Stimulated activated CD8-positive, alpha-beta memory T cell treated with anti-CD3 and anti-CD28 coated beads, Interleukin-15, amount 100 ng/mL, for 24 hours (primary cell): ENCODE data around the gene KRTAP5-5.
"Not testable (repeated sequence)": the region's sequence is repeated elsewhere in the genome, so short reads cannot be mapped to it uniquely, and the experiment has no call there.

Experiments
- DNase-seq: peaks from one replicate; pipeline ENCODE4 v3.0.0-alpha.2; 2020; ENCODE audit warnings: low read depth

KRTAP5-5 gene, protein sequence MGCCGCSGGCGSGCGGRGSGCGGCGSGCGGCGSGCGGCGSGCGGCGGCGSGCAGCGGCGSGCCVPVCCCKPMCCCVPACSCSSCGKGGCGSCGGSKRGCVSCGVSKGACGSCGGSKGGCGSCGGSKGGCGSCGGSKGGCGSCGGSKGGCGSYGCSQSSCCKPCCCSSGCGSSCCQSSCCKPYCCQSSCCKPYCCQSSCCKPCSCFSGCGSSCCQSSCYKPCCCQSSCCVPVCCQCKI

DNA sequence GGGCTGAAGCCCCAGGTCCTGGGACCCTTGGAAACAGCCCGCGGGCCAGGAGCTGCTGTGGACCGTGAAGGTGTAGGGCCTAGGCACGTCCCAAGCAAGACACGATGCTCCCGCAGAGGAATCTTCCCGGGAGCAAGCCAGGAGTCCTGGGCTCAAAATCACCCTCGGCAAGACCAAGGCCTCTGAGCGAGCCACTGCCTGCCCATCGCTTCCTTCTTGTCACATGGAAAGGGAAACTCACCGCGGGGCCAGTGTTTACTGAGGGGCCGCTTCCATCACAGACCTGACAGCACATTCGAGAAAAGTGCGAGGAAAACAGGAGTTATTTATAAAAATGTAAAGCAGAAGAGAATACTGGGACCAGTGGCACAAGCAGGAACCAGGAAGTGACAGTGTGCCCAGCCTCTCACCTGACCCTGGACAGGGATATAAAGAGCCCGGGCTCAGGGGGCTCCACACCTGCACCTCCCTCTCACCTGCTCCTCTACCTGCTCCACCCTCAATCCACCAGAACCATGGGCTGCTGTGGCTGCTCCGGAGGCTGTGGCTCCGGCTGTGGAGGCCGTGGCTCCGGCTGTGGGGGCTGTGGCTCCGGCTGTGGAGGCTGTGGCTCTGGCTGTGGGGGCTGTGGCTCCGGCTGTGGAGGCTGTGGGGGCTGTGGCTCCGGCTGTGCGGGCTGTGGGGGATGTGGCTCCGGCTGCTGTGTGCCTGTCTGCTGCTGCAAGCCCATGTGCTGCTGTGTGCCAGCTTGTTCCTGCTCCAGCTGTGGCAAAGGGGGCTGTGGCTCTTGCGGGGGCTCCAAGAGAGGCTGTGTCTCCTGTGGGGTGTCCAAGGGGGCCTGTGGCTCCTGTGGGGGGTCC lies at the start of gene KRTAP5-5:
TSS of gene KRTAP5-5 (plus strand) at position 450 of the 860 bp plus-strand sequence. CDS start at position 516, 66 bp downstream.
- DNase-seq, result no peak

GRCh38 chr11:1581976-1582375 lies 47.6 kb upstream of the KRTAP5-5 start:
- DNase-seq, result no peak

- not testable (repeated sequence) for DNase-seq
Measured at GRCh38 chr11:1582909-1583308, 46.7 kb upstream of the KRTAP5-5 start.

GRCh38 chr11:1584661-1585370 lies 44.8 kb upstream of the KRTAP5-5 start, which contains the start of gene KRTAP5-1:
Gene KRTAP5-1, minus strand, starts transcription at chr11:1585283. Its CDS starts 34 bp downstream, at chr11:1585249.
- DNase-seq, result not testable (repeated sequence)

DNA sequence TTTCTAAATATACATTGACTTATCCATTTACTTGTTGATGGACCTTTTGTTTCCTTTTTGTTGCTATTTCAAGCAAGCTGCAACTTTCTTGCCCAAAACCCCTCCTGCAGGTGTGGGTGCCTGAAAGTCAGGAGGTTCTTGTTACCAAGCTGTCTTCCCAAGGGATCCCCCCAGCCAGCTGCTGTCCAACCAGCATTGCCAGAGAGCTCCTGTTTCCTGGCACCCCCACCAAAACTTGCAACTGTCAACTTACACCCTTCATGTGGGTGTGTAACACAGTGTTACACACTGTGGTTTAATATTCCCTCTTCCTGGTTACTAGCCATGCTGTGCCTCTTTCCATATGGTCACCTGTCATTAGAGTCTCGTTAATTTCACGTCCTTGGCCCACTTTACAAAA lies 42.9 kb upstream of the KRTAP5-5 start:
- DNase-seq, result no peak

- DNase-seq, result not testable (repeated sequence)
Measured at GRCh38 chr11:1589191-1589963, 40.2 kb upstream of the KRTAP5-5 start.

- no peak for DNase-seq
Measured at GRCh38 chr11:1589996-1590395, 39.6 kb upstream of the KRTAP5-5 start.

DNA sequence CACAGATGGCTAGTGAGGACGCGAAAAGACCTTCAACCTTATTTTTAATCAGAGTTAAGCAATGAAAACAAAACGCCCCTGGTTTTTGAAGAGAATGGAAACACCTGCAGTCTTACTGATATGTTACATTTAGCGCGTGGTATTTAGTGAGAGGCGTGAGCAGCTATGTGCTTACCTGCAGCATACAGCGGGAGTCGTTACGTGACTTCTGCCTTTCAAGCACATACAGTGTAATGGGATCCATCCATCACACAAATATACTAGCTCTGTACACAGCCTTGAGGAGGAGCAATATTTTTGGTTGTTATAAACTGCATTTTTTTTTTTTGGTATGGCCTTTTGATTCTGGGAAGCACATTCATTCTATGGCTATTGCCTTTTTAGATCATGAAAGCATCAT lies 36.9 kb upstream of the KRTAP5-5 start:
- no peak for DNase-seq

DNA sequence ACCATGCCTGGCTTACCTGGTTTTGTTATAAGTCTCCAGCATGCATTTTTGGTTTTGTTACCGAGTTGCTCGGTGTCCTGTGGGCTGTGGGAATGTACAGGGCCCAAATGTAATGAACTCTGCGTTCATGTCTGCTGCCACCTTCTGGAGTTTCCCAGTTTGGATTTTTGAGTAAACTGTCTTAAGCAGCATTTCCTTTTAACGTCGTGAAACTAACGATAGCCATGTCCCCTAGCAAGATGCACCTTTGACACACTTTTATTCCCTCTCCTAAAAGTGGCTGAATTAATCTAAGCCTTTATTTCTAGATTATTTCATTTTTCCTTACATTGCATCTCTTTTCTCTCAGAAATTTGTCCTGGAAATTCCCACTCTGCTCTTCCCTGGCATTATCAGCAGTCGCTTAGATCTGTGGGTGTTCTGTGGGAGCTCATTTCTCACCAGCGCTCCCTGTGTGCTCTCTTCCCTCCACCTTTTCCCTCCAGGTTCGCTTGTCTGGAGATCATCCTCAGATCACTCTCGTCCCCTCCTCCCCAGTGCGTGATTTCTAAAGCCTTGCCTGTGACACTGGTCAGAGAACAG lies 33.5 kb upstream of the KRTAP5-5 start:
- not testable (repeated sequence) for DNase-seq

- DNase-seq, result not testable (repeated sequence)
Measured at GRCh38 chr11:1596576-1597121, 32.9 kb upstream of the KRTAP5-5 start.

DNA sequence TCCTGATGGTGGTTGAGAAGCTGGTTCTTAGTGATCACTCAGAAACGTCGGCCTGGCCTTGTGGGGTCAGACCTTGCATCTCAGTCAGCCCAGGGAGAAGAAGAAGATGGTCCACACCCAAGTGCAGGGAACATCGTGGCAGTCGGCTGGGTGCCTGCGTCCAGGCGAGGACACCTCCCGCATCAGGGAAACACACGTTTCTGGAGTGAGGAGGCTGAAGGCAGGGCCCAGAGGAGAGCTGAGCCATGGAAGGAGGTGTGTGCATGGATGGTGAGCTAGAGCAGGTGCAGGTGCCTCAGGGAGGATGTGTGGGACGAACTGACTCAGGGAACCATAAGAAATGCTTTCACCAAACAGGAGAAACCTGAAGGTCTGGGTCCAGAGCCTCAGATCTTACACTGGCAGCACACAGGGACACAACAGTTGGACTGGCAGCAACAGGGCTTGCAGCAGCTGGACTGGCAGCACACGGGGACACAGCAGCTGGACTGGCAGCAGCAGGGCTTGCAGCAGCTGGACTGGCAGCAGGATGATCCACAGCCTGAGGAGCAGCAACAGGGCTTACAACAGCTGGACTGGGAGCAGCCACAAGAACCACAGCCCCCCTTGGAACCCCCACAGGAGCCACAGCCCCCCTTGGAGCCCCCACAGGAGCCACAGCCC lies 32.1 kb upstream of the KRTAP5-5 start:
- DNase-seq, result no peak

DNA sequence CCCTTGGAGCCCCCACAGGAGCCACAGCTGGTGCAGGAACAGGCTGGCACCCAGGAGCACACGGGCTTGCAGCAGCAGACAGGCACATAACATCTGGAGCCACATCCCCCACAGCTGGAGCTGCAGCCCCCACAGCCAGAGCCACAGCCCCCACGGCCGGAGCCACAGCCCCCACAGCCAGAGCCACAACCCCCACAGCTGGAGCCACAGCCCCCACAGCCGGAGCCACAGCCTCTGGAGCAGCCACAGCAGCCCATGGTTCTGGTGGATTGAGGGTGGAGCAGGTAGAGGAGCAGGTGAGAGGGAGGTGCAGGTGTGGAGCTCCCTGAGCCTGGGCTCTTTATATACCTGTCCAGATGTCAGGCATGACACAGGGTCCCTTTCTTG lies 31.6 kb upstream of the KRTAP5-5 start, which contains the start of gene KRTAP5-2:
TSS of gene KRTAP5-2 (minus strand) at position 301 of the 387 bp plus-strand sequence. CDS start at position 257, 44 bp downstream.
- no peak for DNase-seq

- DNase-seq, result not testable (repeated sequence)
Measured at GRCh38 chr11:1598406-1598805, 31.2 kb upstream of the KRTAP5-5 start.

DNA sequence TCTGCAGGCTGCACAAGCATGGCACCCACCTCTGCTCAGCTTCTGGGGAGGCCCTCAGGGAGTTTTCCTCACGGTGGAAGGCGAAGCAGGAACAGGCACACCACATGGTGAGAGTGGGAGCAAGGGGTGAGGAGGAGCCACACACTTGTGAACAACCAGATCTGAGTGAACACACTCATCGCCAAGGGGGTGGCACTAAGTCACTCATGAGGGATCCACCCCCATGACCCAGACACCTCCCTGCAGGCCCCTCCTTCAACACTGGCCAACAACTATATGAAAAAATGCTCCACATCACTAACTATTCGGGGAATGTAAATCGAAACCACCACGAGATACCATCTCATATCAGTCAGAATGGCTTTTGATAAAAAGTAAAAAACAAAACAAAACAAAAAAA lies 30.8 kb upstream of the KRTAP5-5 start:
- no peak for DNase-seq

- no peak for DNase-seq
Measured at GRCh38 chr11:1600626-1601025, 28.9 kb upstream of the KRTAP5-5 start.

- DNase-seq, result not testable (repeated sequence)
Measured at GRCh38 chr11:1601663-1602062, 27.9 kb upstream of the KRTAP5-5 start.

- DNase-seq, result no peak
Measured at GRCh38 chr11:1603629-1604028, 25.9 kb upstream of the KRTAP5-5 start.

DNA sequence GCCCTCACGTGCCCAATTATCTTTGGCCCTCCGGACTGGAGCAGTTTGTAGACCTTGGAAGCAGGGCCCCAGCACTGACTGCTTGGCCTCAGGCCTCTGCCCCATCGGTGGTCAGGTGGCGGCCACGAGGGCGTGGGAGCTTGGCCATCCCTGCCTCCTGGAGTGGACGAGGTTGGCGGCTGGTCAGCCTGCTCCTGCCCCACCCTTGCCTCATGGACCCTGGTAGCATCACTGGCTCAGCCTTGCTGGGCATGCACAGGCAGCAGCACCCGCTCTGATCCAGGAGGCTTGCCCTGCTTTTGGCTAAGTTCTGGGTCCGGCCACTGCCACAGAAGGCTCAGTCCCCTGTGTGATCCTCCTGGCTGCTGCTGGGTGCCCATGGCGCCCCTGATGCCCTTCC lies 25.4 kb upstream of the KRTAP5-5 start:
- DNase-seq, result no peak

DNA sequence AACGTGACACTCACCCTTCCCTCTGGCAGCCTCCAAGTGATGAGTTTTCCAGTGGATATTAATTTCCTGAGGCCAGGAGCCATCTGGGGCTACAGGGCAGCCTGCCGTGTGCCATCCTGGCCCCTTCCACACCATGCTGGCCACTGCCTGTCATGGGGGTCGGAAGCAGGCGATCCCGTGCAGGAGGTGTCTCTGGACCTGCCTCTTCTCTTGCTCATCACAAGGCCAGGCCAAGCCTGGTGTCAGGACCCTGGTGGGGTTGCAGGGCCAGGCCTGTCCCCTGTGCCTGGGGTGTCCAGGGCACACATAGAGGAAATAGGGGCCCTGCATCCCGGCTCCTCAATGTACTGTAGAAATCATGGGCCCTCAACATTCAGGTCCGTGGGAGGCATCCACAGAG lies 24.9 kb upstream of the KRTAP5-5 start:
- no peak for DNase-seq

DNA sequence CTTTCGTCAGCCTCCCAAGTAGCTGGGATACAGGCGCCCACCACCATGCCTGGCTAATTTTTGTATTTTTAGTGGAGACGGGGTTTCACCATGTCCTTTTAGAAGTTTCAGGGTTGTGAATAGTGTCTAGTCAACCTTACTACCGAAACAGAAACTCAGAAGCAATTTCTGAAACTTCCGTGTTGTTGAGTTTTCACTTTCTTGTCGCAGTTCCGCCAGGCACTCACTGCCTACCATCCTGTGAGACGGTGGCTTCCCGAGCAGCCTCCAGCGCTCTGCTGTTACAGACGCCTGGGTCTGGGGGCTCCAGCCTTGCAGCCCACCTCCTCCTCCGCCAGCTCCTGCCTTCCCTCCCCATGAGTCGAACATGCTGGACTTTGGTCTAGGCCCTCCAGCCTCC lies 23.7 kb upstream of the KRTAP5-5 start:
- DNase-seq, result not testable (repeated sequence)
